Tibial nerve (tissue), 4 donors: ENCODE data around the gene CDX1.

Source experiments
- CTCF ChIP-seq, 5 experiments: fragments of 200-600 bp in 3 of 5; fragments of 450-650 bp in 2 of 5; sonication (generic) in 3 of 5; IDR thresholded peaks; one replicate each; pipeline ENCODE4 v1.5.1; 2016 to 2019; ENCODE audit warnings: antibody characterized with exemption in 5 of 5, mild to moderate bottlenecking in 3 of 5, moderate library complexity in 2 of 5
- EP300 ChIP-seq, 2 donors: sonication (generic); formaldehyde crosslinking; IDR thresholded peaks; one replicate each; pipeline ENCODE4 v1.6.1; 2017; ENCODE audit warnings: antibody characterized with exemption in 2 of 2, mild to moderate bottlenecking in 1 of 2
- POLR2A ChIP-seq, 2 donors: fragments of 450-650 bp; IDR thresholded peaks; one replicate each; pipeline ENCODE4 v1.6.1; 2017; ENCODE audit warnings: antibody characterized with exemption in 2 of 2, mild to moderate bottlenecking in 2 of 2, moderate library complexity in 2 of 2

- TF ChIP-seq CTCF (IDR thresholded peaks at IDR 0.05) (no peak), POLR2A (IDR thresholded peaks at IDR 0.05) (no peak), EP300 (IDR thresholded peaks at IDR 0.05) (no peak)
Observed at GRCh38 chr5:150124596-150124995, 42.0 kb upstream of the CDX1 start.
